ENCODE data around the gene NINL. TPM values are rescaled to one million over a fixed set of nuclear protein-coding genes. Genes with fewer than 3 reads are reported as not detected.

Gene NINL
- total RNA-seq, 2 donors from 2014 or later, result 4.8 to 5.2 TPM

DNA sequence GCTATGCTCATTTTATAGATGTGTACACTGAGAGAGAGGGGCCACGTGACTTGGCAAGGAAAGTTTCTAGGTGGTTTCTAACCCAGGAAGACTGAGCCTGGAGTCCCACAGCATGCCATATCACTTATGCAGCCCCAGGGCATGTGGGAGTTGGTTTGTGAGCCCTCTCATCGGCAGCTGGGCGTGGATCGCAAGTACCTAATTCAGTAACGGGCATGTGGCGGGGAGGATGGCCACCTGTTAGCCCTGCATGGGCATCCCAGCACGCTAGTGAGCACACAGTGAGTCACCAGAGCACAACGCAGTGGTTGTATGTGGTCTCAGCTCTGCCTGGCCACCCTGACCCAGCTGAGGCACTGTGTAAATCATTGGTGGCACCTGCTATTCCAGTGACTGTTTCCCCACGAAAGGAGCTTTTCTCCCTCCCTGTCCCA, 88.3 kb downstream of the NINL start:
- ATAC-seq (replicated peaks in 1 of 2), result no peak
- no peaks in the 10 kb centered on the region for H3K36me3 Mint-ChIP-seq (ENCODE audit: insufficient read depth in 2 of 2)
- H3K27ac Mint-ChIP-seq, result no peak overlapping the region
- no peak for DNase-seq
- no peak overlapping the region for H3K4me3 Mint-ChIP-seq
- H3K27me3 Mint-ChIP-seq (ENCODE audit: low read depth), result no peaks in the 10 kb centered on the region
- H3K9me3 Mint-ChIP-seq, result no peaks in the 10 kb centered on the region
- H3K4me1 Mint-ChIP-seq (ENCODE audit: low read depth), result no peaks in the 10 kb centered on the region

DNA sequence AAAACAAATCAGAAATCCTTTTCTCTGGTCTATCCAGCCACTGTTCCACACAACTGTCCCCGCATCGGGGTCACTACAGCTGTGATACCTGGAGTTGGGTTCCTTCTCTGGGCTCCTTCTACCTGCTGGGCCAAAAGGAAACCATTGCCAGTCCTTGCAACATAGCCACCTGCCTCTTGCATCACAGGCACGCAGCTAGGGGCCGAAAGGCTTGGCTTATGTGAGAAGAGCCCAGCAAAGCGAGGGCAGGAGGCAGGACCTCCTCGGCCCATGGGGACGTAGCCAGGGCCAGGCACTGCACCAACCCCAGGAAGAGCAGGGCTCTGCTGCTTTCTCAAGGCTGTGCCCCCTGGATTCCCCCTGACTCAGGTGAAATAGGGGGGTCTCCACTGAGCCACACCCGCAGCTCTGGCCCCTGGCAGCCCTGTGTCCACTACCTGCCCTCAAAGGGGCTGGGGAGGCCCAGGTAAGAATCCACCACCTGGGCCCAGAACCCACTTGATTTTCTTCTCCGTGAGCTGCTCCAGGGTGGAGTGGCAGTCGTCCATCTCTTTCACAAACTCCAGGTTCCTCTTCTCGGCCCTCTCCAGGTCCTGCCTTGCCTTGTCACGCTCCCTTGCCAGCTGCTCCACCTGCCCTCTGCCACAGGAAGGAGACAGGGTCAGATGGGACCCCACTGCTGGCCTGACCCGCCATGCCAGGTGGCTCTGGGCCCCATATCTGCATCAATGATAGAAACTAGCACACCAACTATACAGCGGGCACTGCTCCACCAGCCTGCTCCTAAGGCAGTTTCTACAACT, 89.0 kb downstream of the NINL start:
- no peak overlapping the region for H3K27ac Mint-ChIP-seq
- DNase-seq (no peak), ATAC-seq (replicated peaks in 1 of 2) (no peak)
- H3K9me3 Mint-ChIP-seq, result no peaks in the 10 kb centered on the region
- H3K36me3 Mint-ChIP-seq (ENCODE audit: insufficient read depth in 2 of 2), result no peaks in the 10 kb centered on the region
- no peaks in the 10 kb centered on the region for H3K4me1 Mint-ChIP-seq (ENCODE audit: low read depth)
- no peak overlapping the region for H3K4me3 Mint-ChIP-seq
- H3K27me3 Mint-ChIP-seq (ENCODE audit: low read depth), result no peaks in the 10 kb centered on the region

DNA sequence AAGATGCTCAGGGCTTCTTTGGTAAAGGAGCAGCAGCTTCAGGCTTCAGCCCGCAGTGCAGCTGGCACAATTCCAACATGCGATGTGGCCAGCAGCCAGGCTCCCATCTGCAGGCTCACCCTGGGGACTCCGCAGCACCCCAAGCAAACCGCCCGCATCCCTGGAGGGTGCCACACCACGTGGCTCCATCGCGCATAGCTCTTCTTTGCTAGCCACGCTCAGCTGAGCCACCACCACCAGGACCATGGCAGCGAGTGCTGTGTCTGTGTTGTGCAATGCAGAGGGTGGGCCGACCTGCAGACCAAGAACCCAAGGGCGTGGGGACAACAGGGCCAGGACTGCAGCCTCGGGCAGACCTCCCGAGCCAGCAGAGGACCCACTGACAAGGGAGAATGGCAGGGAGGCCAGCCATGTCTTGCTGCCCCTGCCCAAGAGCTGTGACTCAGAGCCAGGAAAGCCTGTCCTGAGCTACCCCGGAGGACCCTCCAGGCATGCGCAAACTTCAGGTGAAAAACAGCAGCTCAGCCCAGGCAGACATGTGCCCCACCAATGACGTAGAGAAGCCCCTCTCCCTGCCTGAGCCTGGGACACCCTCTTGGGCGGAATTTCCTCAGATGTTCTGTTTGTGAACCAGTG, 90.0 kb downstream of the NINL start:
- Mint-ChIP-seq H3K27ac (no peak overlapping the region), H3K9me3 (no peaks in the 10 kb centered on the region), H3K4me1 (ENCODE audit: low read depth) (no peaks in the 10 kb centered on the region), H3K27me3 (ENCODE audit: low read depth) (no peaks in the 10 kb centered on the region), H3K36me3 (ENCODE audit: insufficient read depth in 2 of 2) (no peaks in the 10 kb centered on the region), H3K4me3 (no peak overlapping the region)
- no peak for ATAC-seq (replicated peaks in 1 of 2)
- DNase-seq, result no peak

DNA sequence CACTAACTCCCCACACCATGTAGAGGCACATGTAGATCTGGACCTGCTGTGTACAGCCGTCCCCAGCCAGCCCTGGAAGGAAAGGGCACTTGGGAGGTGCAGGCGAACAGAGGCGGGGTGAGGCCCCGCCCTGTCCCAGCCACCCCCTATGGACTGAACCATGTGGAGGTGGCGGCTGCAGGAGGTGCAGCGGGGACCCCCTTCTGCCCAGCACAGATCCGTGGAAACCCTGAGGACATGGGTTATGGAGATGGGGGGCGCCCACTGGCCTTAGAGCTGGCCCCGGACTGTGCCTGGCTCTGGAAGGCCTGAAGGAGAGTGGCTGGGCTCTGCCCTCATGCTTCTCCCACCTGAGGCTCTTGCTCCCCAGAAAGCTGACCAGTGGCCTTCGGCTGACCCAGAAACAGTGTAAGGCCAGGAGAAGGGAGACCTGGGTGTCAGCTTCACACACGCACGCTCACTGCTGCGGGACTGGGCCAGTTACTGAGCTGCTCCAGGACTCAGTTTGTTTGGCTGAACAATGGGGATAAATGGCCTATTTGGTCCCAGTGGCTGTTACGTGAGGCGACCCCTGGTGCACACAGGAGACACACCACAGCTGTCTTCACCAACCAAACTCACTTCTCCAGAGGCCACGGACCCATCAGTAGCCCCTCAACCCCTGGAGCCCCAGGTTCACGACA, 90.7 kb downstream of the NINL start:
- H3K4me3 Mint-ChIP-seq, result no peak overlapping the region
- H3K4me1 Mint-ChIP-seq (ENCODE audit: low read depth), result no peaks in the 10 kb centered on the region
- H3K36me3 Mint-ChIP-seq (ENCODE audit: insufficient read depth in 2 of 2), result no peaks in the 10 kb centered on the region
- no peaks in the 10 kb centered on the region for H3K9me3 Mint-ChIP-seq
- ATAC-seq (replicated peaks in 1 of 2), result no peak
- DNase-seq, result no peak
- no peak overlapping the region for H3K27ac Mint-ChIP-seq
- H3K27me3 Mint-ChIP-seq (ENCODE audit: low read depth), result no peaks in the 10 kb centered on the region

DNA sequence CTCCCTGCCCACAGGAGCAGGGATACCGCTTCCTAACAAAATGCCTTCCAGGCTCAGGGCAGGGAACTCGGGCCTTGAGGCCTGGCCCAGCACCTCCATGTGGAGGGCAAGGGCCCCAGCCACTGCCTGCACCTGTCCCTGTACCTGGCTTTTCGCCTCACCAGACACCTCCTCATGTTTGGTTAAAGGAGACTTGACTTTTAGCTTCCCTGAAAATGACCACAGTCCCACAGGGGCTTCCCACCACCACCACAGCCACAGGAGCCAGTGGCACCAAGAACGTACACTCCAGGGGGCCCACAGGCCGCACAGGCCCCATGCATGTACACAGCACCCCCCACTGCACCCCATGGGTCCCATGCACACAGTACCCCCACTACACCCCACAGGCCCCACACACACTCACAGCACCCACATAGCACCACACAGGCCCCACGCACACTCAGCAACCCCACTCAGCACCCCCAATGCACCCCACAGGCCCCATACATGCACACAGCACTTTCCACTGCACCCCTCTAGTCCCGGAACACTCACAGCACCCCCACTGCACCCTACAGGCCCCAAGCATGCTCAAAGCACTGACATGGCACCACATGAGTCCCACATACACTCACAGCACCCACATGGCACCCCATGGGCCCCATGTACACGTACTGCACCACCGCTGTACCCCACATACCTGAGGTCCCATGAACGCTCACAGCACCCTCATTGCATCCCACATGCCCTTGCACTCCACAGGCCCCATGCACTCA, 91.4 kb downstream of the NINL start:
- Mint-ChIP-seq H3K27ac (no peak overlapping the region), H3K4me1 (ENCODE audit: low read depth) (no peaks in the 10 kb centered on the region), H3K36me3 (ENCODE audit: insufficient read depth in 2 of 2) (no peaks in the 10 kb centered on the region), H3K27me3 (ENCODE audit: low read depth) (no peaks in the 10 kb centered on the region), H3K9me3 (no peaks in the 10 kb centered on the region), H3K4me3 (no peak overlapping the region)
- DNase-seq (no peak), ATAC-seq (replicated peaks in 1 of 2) (no peak)

DNA sequence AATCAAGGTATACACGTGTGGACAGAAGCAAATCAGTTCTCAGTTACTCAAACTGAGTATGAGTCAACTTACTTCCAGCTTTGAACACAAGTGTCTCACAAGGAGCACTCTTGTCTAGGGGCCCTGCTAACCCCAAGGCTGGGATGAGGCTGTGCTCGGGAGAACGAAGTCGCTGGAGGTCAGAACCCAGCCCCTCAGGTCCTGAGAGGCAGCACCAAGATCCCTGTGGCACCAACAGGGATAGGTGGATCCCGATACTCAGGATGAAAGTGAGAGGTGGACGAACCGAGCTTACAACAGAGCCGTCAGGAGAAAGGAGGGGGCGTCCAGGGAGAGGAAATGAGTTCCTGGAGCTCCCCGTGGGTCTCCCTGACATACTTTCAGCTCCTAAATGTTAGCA, 92.2 kb downstream of the NINL start:
- H3K27me3 Mint-ChIP-seq (ENCODE audit: low read depth), result no peaks in the 10 kb centered on the region
- no peaks in the 10 kb centered on the region for H3K36me3 Mint-ChIP-seq (ENCODE audit: insufficient read depth in 2 of 2)
- ATAC-seq (replicated peaks in 1 of 2) (no peak), DNase-seq (no peak)
- H3K9me3 Mint-ChIP-seq, result no peaks in the 10 kb centered on the region
- no peaks in the 10 kb centered on the region for H3K4me1 Mint-ChIP-seq (ENCODE audit: low read depth)
- no peak overlapping the region for H3K4me3 Mint-ChIP-seq
- no peak overlapping the region for H3K27ac Mint-ChIP-seq

DNA sequence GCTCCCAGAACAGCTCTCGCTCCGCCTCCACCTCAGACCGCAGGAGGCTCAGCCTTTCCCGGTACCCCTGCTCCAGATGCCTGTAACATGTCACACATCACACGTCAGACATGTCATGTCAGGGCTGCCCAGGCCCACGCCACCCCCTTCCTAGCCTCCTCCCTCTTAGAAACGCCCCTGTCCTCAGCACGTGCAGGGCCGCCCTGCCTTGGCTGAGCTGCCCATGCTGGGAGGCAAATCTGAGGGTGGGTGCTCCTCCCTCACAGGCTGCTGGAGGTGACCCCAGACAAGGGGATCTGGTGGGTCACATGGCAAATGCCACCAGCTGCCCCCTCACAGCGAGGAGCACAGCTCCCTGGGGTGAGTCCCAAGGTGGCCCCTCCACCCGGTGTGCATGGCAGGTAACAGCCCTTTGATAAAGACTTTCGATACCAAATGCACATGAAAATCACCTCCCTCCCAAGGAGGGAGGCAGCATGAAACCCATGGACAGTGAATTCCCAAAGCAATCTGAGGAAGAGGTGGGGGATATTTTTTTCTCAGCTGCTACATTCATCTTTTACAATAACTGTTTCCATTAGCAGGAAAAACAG, 93.8 kb downstream of the NINL start:
- H3K27me3 Mint-ChIP-seq (ENCODE audit: low read depth), result no peaks in the 10 kb centered on the region
- H3K36me3 Mint-ChIP-seq (ENCODE audit: insufficient read depth in 2 of 2), result no peaks in the 10 kb centered on the region
- H3K27ac Mint-ChIP-seq, result no peak overlapping the region
- no peak overlapping the region for H3K4me3 Mint-ChIP-seq
- H3K9me3 Mint-ChIP-seq, result no peaks in the 10 kb centered on the region
- no peak for ATAC-seq (replicated peaks in 1 of 2)
- H3K4me1 Mint-ChIP-seq (ENCODE audit: low read depth), result peaks cover 2% of the 10 kb centered on the region
- no peak for DNase-seq

DNA sequence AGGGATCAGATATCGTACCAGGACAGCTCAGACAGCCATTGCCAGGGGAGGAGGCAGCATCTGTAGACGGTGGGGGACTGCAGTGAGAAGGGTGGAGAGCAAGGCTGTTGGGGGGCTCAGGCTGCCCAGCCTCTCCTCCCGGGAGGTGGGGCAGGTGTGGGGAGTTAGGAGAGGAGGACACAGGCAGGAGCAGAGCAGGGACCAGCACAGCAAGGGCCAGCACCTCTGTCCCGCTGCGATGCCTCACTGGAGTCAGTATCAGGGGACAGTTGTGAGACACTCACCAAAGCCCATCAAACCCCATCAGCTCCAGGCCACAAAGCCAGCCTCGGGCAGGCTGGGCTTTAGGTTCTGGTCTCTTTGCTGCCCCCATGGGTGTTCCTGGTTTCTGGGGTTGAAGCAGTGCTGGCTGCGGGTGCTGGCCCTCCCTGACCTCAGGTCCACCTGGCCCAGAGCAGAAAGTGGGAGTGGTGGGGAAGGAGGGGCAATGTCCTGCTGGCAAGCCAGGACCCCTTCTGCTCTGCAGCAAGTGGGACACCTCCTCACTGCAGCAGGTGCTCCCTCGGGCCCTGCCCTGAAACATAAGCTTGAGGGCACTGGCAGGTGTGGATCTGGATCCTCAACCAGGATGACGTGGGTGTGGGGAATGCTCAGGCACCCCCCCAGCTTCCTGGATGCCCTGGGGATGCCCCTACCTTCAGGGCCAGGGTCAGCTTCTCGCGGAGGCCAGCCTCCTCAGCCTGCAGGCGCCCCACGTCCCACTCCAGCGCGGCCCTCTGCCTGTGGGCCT, 94.5 kb downstream of the NINL start:
- no peaks in the 10 kb centered on the region for H3K36me3 Mint-ChIP-seq (ENCODE audit: insufficient read depth in 2 of 2)
- peaks cover 9% of the 10 kb centered on the region for H3K4me1 Mint-ChIP-seq (ENCODE audit: low read depth)
- H3K4me3 Mint-ChIP-seq, result no peak overlapping the region
- ATAC-seq (replicated peaks in 1 of 2) (no peak), DNase-seq (no peak)
- no peak overlapping the region for H3K27ac Mint-ChIP-seq
- no peaks in the 10 kb centered on the region for H3K9me3 Mint-ChIP-seq
- no peaks in the 10 kb centered on the region for H3K27me3 Mint-ChIP-seq (ENCODE audit: low read depth)

DNA sequence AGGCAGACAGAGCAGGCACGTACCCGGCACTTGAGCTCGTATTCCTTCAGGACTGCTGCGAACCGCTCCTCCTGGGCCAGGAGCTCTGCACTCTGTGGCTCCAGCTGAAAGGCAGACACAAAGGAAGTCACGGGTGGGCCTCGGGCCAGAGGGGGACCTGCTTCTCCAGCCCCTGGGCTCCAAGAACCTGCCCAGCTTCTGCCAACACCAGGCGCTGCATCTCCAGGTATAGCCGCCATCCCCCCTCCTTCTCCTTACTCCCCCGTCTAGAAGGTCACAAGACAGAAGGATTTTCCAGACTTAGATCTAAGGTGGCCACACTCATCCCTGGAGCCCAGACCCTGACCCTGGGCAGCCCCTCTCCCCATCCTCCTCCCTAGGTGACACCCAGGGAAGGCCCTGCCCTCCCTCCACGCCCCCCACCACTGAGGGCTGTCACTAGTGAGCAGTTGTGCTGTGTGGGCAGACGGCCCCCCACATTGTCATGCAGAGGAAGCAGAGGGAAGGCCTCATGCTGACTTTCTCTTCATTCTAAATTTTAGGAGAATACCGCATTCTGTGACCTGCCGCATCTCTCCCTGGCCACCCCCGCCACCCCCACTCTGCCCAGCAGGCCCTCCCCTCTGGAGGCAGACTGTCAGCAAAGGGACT, 96.0 kb downstream of the NINL start:
- no peaks in the 10 kb centered on the region for H3K9me3 Mint-ChIP-seq
- H3K4me3 Mint-ChIP-seq, result no peak overlapping the region
- no peak for DNase-seq
- no peak overlapping the region for H3K27ac Mint-ChIP-seq
- ATAC-seq (replicated peaks in 1 of 2), result no peak
- no peaks in the 10 kb centered on the region for H3K36me3 Mint-ChIP-seq (ENCODE audit: insufficient read depth in 2 of 2)
- H3K4me1 Mint-ChIP-seq (ENCODE audit: low read depth), result peaks cover 22% of the 10 kb centered on the region
- H3K27me3 Mint-ChIP-seq (ENCODE audit: low read depth), result no peaks in the 10 kb centered on the region

DNA sequence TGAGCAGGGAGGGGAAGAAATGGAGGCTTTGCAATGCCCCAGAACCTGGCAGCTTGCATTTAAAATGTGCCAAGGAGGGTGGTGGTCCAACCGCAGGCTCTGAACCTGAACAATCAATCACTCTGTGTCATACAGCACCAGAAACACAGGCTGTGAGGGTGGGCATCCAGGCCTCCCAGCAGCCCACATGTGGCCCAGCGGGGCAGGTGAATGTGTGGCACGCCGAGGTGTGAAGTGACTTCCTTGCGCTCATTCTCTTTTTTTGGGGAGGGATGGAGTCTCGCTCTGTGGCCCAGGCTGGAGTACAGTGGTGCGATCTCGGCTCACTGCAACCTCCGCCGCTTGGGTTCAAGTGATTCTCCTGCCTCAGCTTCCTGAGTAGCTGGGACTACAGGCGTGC, 97.4 kb downstream of the NINL start:
- no peak for DNase-seq

DNA sequence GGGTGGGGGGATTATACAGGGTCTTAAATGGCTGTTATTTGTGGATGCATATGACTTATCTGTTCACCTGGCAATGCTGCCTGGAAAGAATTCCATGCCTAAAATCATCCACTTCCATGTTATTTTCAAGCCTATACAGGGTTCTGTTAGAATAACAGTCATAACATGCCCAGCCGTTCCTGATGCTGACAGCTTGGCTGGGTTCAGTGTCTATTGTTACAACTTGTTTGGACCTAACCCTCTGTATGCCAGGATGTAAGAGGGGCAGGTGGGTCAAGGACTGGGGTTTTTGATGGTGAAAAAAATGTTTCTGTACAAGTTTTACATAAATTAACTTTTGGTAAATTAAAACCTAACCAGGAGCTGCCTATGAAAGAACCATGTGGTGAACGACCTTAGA, 98.0 kb downstream of the NINL start:
- H3K27ac Mint-ChIP-seq, result no peak overlapping the region
- H3K9me3 Mint-ChIP-seq, result no peaks in the 10 kb centered on the region
- ATAC-seq (replicated peaks in 1 of 2) (no peak), DNase-seq (no peak)
- no peaks in the 10 kb centered on the region for H3K27me3 Mint-ChIP-seq (ENCODE audit: low read depth)
- no peak overlapping the region for H3K4me3 Mint-ChIP-seq
- H3K36me3 Mint-ChIP-seq (ENCODE audit: insufficient read depth in 2 of 2), result no peaks in the 10 kb centered on the region
- peaks cover 29% of the 10 kb centered on the region for H3K4me1 Mint-ChIP-seq (ENCODE audit: low read depth)

More for the DNA sequence above, 97.4 kb downstream of the NINL start:
- Mint-ChIP-seq H3K4me3 (no peak overlapping the region), H3K27ac (no peak overlapping the region), H3K4me1 (ENCODE audit: low read depth) (peaks cover 29% of the 10 kb centered on the region), H3K9me3 (no peaks in the 10 kb centered on the region), H3K36me3 (ENCODE audit: insufficient read depth in 2 of 2) (no peaks in the 10 kb centered on the region), H3K27me3 (ENCODE audit: low read depth) (no peaks in the 10 kb centered on the region)
- no peak for ATAC-seq (replicated peaks in 1 of 2)

DNA sequence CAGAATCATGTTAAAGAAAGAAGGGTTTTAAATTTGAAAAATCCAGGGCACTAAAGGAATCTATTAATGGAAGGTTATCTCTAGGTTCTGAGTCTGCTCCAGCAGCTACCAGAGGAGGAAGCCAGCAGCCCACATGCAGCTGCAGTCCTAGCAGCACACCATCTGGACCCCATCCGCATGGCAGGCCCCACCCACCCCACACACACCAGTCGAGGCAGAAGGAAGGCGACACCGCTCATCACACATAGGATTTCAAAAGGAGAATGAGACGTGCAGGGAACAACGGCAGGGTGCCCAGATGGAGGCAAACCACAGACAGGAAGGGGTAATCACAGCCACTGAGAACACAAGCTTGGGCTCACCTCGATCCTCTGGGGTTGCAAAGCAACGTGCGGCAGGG, 99.0 kb downstream of the NINL start:
- H3K9me3 Mint-ChIP-seq, result no peaks in the 10 kb centered on the region
- H3K27ac Mint-ChIP-seq, result no peak overlapping the region
- DNase-seq (no peak), ATAC-seq (replicated peaks in 1 of 2) (no peak)
- H3K4me1 Mint-ChIP-seq (ENCODE audit: low read depth), result peaks cover 29% of the 10 kb centered on the region
- H3K27me3 Mint-ChIP-seq (ENCODE audit: low read depth), result no peaks in the 10 kb centered on the region
- H3K36me3 Mint-ChIP-seq (ENCODE audit: insufficient read depth in 2 of 2), result no peaks in the 10 kb centered on the region
- no peak overlapping the region for H3K4me3 Mint-ChIP-seq
